IPS-20b (cell line): Measurements from ENCODE around the gene DDX5.
"Not testable (repeated sequence)": the region's sequence is repeated elsewhere in the genome, so short reads cannot be mapped to it uniquely, and the experiment has no call there.

Experiments
- H3K27ac ChIP-seq: one replicate; pipeline ENCODE4 v1.5.1; 2013; ENCODE audit warnings: low read length
- H3K27me3 ChIP-seq: 2 replicates; pipeline ENCODE4 v1.6.1; 2013; ENCODE audit warnings: mild to moderate bottlenecking, low read length, inconsistent platforms; ENCODE audit not compliant: insufficient read depth
- H3K36me3 ChIP-seq: 2 replicates; pipeline ENCODE4 v1.6.1; 2013; ENCODE audit warnings: low read depth, mild to moderate bottlenecking, inconsistent platforms, low read length, moderate library complexity; ENCODE audit not compliant: insufficient read depth
- H3K4me1 ChIP-seq: 2 replicates; pipeline ENCODE4 v1.6.1; 2013; ENCODE audit warnings: mild to moderate bottlenecking, control low read depth, inconsistent platforms, low read length, moderate library complexity; ENCODE audit not compliant: insufficient read depth
- H3K4me3 ChIP-seq: 2 replicates; pipeline ENCODE4 v1.5.1; 2013; ENCODE audit warnings: mild to moderate bottlenecking, low read length, inconsistent platforms
- H3K9ac ChIP-seq: 2 replicates; pipeline ENCODE4 v1.6.1; 2013; ENCODE audit warnings: low read depth, mild to moderate bottlenecking, inconsistent platforms, low read length, moderate library complexity
- H3K9me3 ChIP-seq: 2 replicates; pipeline ENCODE4 v1.6.1; 2013; ENCODE audit warnings: mild to moderate bottlenecking, low read depth, low read length, inconsistent platforms; ENCODE audit not compliant: insufficient read depth

The DDX5 gene

GRCh38 chr17:64491994-64492393, 14.1 kb downstream of the DDX5 start:
- Histone ChIP-seq H3K36me3 (peaks cover 64% of the 10 kb centered on the region), H3K4me1 (no peaks in the 10 kb centered on the region)

GRCh38 chr17:64491034-64491860, 14.8 kb downstream of the DDX5 start:
- Histone ChIP-seq H3K4me3 (no peak overlapping the region), H3K36me3 (peaks cover 72% of the 10 kb centered on the region), H3K9me3 (no peaks in the 10 kb centered on the region), H3K9ac (no peak overlapping the region), H3K4me1 (no peaks in the 10 kb centered on the region), H3K27ac (no peak overlapping the region), H3K27me3 (no peaks in the 10 kb centered on the region)

More at GRCh38 chr17:64491994-64492393, 14.1 kb downstream of the DDX5 start:
- H3K9ac ChIP-seq = no peak overlapping the region
- no peaks in the 10 kb centered on the region for H3K9me3 ChIP-seq
- H3K27me3 ChIP-seq = no peaks in the 10 kb centered on the region
- H3K4me3 ChIP-seq = no peak overlapping the region
- no peak overlapping the region for H3K27ac ChIP-seq

- no peaks in the 10 kb centered on the region for H3K4me1 ChIP-seq
- peaks cover 94% of the 10 kb centered on the region for H3K36me3 ChIP-seq
- no peak overlapping the region for H3K4me3 ChIP-seq
- no peaks in the 10 kb centered on the region for H3K9me3 ChIP-seq
- no peaks in the 10 kb centered on the region for H3K27me3 ChIP-seq
- no peak overlapping the region for H3K9ac ChIP-seq
- no peak overlapping the region for H3K27ac ChIP-seq
These were observed 17.8 kb downstream of the DDX5 start for GRCh38 chr17:64488301-64488700.

- Histone ChIP-seq H3K27me3 (no peaks in the 10 kb centered on the region), H3K27ac (no peak overlapping the region), H3K36me3 (peaks cover 90% of the 10 kb centered on the region), H3K4me1 (no peaks in the 10 kb centered on the region), H3K9ac (no peak overlapping the region), H3K4me3 (no peak overlapping the region), H3K9me3 (no peaks in the 10 kb centered on the region)
These were observed 21.7 kb downstream of the DDX5 start for GRCh38 chr17:64484380-64484779.

- no peaks in the 10 kb centered on the region for H3K9me3 ChIP-seq
- no peak overlapping the region for H3K9ac ChIP-seq
- peaks cover 77% of the 10 kb centered on the region for H3K36me3 ChIP-seq
- H3K4me1 ChIP-seq = no peaks in the 10 kb centered on the region
- no peaks in the 10 kb centered on the region for H3K27me3 ChIP-seq
- H3K4me3 ChIP-seq = no peak overlapping the region
- H3K27ac ChIP-seq = no peak overlapping the region
These were observed 25.1 kb downstream of the DDX5 start for GRCh38 chr17:64480951-64481350.

GRCh38 chr17:64477849-64478248, 28.2 kb downstream of the DDX5 start:
- Histone ChIP-seq H3K4me3 (no peak overlapping the region), H3K36me3 (peaks cover 48% of the 10 kb centered on the region), H3K4me1 (no peaks in the 10 kb centered on the region), H3K27me3 (no peaks in the 10 kb centered on the region), H3K27ac (no peak overlapping the region), H3K9ac (no peak overlapping the region), H3K9me3 (no peaks in the 10 kb centered on the region)

GRCh38 chr17:64472564-64472963, 33.5 kb downstream of the DDX5 start:
- H3K9ac ChIP-seq = no peak overlapping the region
- H3K4me3 ChIP-seq = no peak overlapping the region
- H3K27me3 ChIP-seq = no peaks in the 10 kb centered on the region
- H3K27ac ChIP-seq = no peak overlapping the region
- no peaks in the 10 kb centered on the region for H3K4me1 ChIP-seq
- H3K9me3 ChIP-seq = no peaks in the 10 kb centered on the region
- H3K36me3 ChIP-seq = peaks cover 7% of the 10 kb centered on the region

- Histone ChIP-seq H3K4me1 (no peaks in the 10 kb centered on the region), H3K9ac (no peak overlapping the region)
These were observed 34.6 kb downstream of the DDX5 start for GRCh38 chr17:64471440-64471839.

GRCh38 chr17:64470625-64471024, 35.5 kb downstream of the DDX5 start:
- Histone ChIP-seq H3K4me1 (no peaks in the 10 kb centered on the region), H3K27ac (no peak overlapping the region), H3K27me3 (no peaks in the 10 kb centered on the region), H3K9ac (no peak overlapping the region), H3K4me3 (no peak overlapping the region), H3K36me3 (no peaks in the 10 kb centered on the region), H3K9me3 (no peaks in the 10 kb centered on the region)

More at GRCh38 chr17:64471440-64471839, 34.6 kb downstream of the DDX5 start:
- Histone ChIP-seq H3K9me3 (no peaks in the 10 kb centered on the region), H3K27me3 (no peaks in the 10 kb centered on the region), H3K36me3 (no peaks in the 10 kb centered on the region; the same call in 1 of the 2 replicates), H3K4me3 (no peak overlapping the region), H3K27ac (no peak overlapping the region)

GRCh38 chr17:64466834-64467233, 39.3 kb downstream of the DDX5 start:
- not testable (repeated sequence) for H3K4me3 ChIP-seq, H3K9me3 ChIP-seq, H3K36me3 ChIP-seq, H3K9ac ChIP-seq, H3K27ac ChIP-seq, H3K4me1 ChIP-seq, H3K27me3 ChIP-seq

GRCh38 chr17:64466019-64466735, 39.9 kb downstream of the DDX5 start:
- no peak overlapping the region for H3K4me3 ChIP-seq
- H3K4me1 ChIP-seq = no peaks in the 10 kb centered on the region
- no peaks in the 10 kb centered on the region for H3K9me3 ChIP-seq
- H3K36me3 ChIP-seq = no peaks in the 10 kb centered on the region
- no peak overlapping the region for H3K27ac ChIP-seq
- H3K9ac ChIP-seq = no peak overlapping the region
- no peaks in the 10 kb centered on the region for H3K27me3 ChIP-seq

- H3K4me1 ChIP-seq = no peaks in the 10 kb centered on the region
- H3K9me3 ChIP-seq = no peaks in the 10 kb centered on the region
- H3K4me3 ChIP-seq = no peak overlapping the region
- no peaks in the 10 kb centered on the region for H3K36me3 ChIP-seq
- no peak overlapping the region for H3K27ac ChIP-seq
- no peak overlapping the region for H3K9ac ChIP-seq
- no peaks in the 10 kb centered on the region for H3K27me3 ChIP-seq
These were observed 44.3 kb downstream of the DDX5 start for GRCh38 chr17:64461788-64462187.
